ENCODE results near the gene TLCD5.

GRCh38 chr11:120334894-120335462 lies 9.9 kb downstream of the TLCD5 start:
- TF ChIP-seq CTCF (IDR thresholded peaks at IDR 0.05; ENCODE audit: poor library complexity) (peak; percentile 75), EZH2 (IDR thresholded peaks at IDR 0.05; ENCODE audit: borderline replicate concordance) (no peak)

All from hepatocyte (in vitro differentiated cells).